Measurements from ENCODE around the gene SLC35F4.
"Not testable (repeated sequence)": the region's sequence is repeated elsewhere in the genome, so short reads cannot be mapped to it uniquely, and the experiment has no call there.

The SLC35F4 gene

DNA sequence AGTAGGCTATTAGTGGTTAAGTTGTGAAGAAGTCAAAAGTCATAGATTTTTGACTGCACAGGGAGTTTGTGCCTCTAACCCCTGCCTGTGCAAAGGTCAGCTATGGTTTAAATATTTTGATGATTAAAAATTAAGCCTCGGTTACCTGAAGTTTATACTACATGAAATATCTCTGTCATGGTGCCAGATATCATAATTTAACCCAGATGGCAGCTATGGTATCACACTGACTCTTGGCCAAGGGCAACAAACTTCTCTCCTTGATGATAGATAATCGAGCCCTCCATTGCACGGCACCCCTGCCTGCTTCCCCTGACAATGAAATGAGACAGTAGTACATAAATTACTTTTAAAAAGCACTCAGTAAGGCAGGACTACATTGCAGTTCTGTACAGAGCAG, 80.8 kb downstream of the SLC35F4 start:
- DNase-seq = no peak

DNA sequence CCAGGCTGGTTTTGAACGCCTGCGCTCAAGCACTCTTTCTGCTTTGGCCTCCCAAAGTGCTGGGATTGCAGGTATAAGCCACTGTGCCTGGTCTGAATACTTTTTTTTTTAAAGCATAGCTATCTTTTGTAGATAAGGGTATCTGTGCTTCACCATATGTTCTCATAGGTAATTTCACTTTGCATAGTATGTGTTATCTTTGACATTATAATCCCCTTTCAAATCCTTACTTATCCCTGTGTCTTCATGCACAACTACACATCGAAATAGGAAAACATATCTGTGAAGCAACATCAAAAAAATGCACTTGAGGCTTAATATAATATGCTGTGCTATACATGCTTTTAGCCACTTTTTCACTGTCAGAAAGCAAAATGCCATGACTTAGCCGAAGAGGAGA, 94.1 kb downstream of the SLC35F4 start:
- no peak for DNase-seq

DNA sequence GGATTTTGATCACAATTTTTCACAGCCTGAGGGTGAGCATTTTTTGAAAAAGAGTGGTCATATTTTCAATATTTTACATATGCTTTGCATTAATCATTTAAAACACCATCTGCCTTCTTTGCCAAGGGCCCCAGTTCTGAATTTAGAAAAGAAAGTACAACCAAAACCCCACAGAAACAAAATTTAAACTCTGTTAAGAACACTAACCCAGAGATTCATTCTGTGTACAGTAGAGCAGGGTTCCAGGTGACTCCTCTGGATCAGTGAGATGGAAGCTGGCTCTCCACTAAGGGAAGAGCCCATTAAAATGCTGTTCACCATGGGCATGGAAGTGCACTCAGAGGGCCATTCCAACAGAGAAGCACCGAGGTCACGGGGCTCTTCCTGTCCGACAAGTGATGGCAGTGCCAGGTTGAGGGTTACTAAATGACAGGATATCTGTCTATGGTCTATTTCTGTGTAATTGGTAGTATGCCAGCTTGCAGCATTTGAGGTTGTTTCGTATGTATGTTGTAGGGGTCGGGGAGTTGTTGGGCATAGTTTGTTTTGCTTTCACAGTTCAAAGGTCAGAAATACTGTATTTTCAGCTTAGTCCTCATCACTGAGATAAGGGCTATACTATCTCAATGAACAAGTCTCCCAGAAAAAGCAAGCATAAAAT, 95.9 kb downstream of the SLC35F4 start:
- DNase-seq = no peak

DNA sequence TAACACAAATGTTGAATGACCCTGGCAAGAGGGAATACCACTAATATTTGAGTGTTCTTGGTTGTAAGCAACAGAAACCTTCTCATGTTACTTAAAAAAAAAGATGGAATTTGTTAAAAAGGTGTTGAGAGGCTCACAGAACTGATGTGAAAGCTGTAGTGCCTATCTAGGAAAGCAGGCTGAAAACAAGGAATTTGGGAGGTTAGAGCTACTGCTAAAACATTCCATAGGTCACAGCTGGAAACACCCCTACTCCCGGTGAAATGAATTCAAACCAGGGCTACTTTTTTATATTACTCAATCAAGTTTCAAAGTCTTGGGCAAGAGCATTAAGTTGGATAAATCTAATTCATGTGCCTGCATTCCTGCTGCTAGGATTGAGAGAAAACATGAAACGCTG, 104.1 kb downstream of the SLC35F4 start:
- no peak for DNase-seq

DNA sequence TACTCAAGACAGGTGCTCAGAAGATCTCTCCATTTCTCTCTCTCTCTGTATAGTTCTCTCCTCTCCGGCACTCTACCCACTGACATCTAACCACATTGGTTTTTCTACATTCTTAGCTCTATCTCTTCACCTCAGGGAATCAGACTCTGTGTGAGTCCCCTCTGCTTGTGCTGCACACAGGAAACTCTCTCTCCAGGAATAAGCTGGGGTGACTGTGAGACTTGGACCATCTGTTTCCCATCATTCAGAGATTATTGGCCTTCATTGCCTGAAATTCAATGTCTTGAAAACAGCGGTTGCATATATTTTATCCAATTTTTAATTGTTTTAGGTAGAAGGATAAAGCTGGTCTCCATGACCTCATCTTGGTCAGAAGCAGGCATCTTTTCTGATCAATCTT, 105.0 kb downstream of the SLC35F4 start:
- no peak for DNase-seq

DNA sequence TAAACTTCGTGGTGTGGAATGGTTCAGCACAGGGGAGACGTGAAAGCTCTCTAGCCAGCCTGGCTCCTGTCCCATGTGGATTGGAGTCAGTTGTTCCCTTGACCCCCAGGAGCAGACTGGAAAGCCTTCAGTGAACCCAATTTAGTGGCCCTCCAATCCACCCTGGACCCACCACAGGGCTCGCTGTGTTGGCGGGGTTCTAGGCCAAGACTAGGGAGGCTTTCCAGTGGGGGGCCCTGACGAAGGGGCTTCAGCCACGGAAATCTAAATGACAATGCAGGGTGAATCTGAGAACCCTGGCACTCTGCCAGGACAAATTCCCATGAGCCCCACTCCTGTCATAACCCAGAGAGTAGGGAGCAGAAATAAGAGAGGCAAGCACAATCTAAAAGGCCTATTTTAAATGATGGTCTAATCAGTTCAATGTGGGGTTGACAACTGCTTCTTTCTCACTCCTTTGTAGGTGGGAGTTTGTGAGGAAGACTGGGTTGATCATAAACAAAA, 110.8 kb downstream of the SLC35F4 start:
- no peak for DNase-seq

DNA sequence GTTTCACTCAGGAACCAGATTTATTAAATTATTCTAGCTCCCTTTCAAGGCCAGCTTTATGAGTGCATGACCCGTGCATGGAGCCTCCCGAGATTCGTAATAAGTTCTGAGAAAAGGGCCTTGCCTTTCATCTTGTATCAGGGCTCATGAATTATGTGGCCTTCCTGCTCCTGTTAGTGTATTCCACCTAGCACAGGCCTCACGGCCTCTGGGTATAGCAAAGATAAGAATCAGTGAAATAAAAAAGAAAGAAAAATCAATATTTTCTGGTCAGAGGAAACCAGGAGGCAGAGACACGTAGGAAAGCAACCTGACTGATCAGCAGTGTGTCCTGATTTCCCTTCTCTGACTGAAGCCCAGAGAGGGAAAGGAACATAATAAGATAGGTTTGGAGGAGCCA, 111.4 kb downstream of the SLC35F4 start:
- DNase-seq = no peak

DNA sequence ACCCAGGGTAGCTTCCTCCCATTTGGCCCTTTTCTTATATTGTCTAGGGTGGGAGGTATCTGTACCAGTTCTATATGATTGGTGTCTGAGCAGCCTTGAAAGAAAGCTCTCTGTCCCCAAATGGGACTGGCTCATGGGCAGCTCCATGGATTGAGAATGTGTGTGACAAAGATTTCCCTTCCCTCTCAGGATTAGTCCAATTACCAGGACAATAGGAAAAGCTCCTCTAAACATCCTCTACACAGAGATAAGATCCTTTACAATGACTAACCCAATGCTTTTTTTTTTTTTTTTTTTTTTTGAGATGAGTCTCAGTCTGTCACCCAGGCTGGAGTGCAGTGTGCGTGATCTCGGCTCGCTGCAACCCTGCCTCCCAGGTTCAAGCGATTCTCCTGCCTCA, 112.1 kb downstream of the SLC35F4 start:
- no peak for DNase-seq

DNA sequence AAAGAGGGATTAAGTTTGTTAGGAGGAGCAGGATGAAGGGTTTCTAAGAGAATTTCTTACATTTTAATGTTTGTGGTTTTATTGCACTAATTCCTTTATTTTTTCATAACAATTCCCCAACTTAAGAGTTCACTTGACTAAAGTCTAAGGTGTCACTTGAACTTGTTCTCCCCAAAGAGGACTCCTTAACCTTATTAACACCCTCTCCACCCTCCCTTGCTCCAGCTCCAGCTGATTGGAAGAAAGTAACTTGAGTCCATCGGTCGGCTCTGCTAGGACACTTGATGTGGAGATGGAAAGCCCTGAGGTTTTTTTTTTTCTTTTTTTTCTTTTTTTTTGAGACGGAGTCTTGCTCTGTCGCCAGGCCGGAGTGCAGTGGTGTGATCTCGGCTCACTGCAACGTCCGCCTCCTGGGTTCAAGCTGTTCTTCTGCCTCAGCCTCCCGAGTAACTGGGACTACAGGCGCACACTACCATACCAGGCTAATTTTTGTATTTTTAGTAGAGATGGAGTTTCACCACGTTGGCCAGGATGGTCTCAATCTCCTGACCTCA, 113.7 kb downstream of the SLC35F4 start:
- not testable (repeated sequence) for DNase-seq

DNA sequence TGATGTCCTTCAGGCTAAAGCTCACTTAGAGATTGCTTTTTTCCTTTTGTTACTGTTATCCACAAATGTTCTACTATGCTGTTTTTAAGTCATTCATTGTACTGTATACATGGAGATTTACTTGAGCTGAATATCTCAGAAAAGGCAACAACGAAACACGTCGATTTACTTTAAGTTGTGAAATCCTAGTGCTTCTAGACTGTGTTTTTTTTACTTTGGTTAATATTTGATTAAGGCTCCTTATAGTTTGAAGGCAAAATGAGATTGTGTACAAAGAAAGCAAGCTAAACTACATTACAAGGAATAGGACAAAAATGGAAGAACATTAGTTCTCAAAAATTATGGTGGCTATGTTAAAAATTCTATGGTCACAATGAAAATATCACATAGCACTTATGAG, 114.5 kb downstream of the SLC35F4 start:
- no peak for DNase-seq

DNA sequence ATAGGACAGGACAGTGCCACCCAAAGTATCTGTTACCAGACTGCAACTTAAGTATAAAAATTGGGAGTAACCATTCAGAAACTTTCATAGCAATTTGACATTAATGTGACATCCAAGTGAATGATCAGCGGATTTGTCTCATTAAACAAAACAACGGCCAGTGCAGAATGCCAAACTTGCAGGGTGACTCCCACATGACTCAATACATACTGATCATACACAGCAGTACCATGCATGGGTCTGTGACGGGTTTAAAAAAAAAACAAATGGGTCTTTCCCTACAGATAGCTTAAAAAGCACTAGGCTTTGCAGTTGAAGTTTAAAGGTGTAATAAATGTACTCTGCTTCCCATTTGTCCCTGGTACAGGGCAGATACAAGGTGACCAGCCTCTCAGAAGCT, 116.6 kb downstream of the SLC35F4 start:
- DNase-seq = no peak

DNA sequence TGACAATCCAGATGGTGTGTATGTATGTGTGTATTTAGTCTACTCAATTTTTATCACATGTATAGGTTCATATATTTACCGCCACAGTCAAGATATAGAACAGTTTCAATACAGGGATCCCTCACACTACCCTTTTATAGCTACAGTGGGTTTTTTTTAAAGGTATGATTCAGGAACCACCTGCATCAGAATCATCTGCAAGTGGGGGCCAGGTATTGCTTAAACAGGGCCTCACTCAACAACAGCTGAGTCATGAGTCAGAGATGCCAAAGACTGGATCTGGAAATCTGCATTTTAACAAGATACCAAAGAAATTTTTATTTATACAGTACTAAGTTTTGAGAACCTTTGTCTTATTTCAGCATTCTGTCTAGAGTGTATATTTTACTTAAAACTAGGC, 117.6 kb downstream of the SLC35F4 start:
- DNase-seq = no peak

DNA sequence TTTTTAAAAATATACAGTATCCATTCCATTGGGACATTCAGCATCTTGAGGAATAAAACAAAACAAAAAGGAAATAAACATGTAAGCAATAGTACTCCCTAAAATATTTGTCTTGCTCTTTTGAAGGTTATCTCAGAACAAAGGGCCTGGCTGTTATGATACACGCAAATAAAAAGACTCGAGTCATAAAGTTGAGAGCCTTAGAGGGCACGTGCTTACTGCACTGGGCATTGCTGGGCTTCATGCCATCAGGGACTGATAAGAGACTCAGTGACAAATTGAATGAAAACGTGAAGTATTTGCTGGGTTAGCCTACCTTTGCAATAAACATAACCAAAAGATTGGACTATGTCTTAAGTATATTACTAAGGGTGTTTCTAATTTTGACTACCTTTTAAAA, 118.9 kb downstream of the SLC35F4 start:
- DNase-seq = no peak

DNA sequence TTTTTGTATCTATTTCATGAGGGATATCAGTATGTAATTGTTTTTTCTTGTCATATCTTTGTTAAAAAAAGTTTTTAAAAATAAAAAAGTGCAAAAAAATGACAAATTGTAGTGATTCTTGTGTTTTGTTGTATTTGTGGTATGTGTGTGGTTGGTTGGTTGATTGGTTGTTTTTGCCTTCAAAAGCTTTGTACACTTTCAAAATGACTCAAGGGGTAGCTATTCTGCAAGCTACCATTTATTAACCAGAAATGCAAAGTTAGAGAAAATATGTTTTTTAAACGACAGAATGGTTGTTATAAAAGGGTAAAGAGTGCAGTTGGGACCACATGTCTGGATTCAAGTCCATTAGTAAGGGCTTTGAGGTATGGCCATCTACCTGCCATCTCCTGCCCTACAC, 119.3 kb downstream of the SLC35F4 start:
- DNase-seq = no peak

DNA sequence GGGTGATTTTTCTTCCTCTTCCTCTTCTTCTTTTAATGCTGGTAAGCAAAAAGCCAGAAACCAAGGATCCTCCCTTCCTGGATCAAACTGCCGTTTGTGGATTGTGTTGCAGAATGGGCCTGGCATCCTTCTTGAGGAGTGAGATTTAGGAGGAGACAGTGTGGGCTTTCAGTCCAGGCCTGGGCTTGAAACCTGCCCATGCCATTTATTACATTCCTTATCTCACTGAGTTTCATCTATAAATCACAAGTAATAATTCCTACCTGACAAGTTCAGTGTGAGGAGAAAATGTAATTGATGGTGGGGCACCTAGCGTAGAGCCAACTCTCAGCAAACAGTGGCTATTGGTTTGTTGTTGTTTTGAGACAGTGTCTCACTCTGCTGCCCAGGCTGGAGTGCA, 126.4 kb downstream of the SLC35F4 start:
- DNase-seq = no peak

DNA sequence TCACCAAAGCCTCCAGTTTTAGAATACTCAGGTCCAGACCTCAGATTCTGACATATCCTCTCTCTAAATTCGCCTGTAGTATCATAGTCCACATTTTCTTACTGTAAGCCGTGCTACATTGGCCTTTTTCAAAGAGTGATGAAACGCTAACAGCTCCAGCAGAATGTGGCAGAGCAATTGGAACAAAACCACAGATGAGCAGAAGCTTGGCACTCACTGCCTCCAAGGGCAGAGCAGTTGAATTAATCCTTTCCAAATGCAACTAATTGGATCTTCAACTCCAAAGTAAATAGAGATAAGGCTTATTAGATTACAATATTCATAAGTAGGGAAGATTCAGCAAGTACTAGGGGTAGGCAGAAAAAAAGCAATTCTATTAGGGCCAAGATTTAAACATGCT, 128.3 kb downstream of the SLC35F4 start:
- no peak for DNase-seq

DNA sequence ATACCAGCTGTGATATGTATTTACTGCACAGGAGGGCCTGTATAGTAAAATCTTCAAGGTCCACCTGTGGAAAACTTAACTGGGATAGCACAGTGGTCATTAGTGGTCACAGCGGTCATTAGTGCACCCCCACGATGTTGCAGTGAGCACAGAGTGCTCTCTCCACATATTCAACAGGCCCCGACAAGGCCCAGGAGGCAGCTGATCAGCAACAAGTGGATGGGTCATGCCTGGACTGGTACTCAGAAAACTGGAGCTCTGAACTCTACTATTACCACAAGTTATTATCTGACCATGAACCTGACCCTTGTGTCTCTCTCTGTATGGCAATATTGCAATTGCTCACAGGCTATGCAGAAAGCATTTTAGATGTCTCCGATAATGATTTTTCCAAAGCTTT, 129.5 kb downstream of the SLC35F4 start:
- no peak for DNase-seq

DNA sequence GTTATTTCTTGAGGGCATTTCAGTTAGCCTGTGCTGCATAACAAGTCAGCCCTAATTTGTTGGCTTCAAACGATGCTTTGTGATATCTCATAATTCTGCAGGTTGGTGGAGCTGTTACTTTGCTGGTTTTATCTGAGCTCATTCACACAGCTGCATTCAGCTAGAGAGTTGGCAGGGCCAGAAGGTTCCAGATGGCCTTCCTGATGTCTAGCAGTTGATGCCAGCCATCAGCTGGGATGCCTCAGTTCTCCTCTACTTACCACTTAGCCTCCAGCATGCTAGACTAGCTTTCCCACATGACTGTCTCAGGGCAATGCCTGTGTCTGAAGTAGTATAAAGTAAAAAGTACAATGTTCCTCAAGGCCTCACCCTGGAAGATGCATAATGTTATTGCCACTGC, 130.6 kb downstream of the SLC35F4 start:
- DNase-seq = no peak

DNA sequence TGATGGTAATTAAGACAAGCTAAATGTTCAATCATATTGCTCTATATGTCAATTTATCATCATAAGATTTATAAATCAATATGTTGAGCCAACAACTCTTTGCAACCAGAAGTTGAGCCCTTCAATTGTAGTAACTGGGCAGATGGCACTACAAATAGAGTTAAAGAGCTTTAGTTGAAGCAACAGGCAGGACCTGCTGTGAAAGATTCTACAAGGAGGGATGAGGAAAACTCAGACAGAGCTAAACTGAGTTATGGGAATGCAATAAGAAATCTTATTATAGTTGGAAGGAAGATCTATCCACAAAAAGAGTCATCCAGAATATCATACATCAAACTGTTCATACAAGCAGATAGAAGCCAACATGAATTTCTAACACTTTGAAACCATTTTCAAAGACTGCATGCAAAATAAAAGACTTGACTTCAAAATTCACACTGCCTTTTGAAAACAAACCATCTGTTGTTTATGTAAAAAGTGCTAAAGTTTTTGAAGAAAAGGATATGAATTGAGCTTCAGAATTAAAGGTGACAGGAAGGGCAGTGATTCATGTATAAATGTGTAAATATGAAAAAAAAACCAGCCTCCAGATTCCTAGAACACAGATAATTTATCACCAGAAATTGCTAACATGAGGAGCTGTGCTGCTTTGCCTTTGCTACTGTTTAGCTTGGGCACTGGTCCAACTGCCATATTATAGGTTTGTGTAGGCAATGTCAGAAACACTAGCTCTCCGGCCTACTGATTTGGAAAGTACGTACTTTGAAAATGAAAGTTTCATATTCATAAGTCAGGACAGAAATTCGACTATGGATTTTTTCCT, 133.2 kb downstream of the SLC35F4 start:
- DNase-seq = no peak

DNA sequence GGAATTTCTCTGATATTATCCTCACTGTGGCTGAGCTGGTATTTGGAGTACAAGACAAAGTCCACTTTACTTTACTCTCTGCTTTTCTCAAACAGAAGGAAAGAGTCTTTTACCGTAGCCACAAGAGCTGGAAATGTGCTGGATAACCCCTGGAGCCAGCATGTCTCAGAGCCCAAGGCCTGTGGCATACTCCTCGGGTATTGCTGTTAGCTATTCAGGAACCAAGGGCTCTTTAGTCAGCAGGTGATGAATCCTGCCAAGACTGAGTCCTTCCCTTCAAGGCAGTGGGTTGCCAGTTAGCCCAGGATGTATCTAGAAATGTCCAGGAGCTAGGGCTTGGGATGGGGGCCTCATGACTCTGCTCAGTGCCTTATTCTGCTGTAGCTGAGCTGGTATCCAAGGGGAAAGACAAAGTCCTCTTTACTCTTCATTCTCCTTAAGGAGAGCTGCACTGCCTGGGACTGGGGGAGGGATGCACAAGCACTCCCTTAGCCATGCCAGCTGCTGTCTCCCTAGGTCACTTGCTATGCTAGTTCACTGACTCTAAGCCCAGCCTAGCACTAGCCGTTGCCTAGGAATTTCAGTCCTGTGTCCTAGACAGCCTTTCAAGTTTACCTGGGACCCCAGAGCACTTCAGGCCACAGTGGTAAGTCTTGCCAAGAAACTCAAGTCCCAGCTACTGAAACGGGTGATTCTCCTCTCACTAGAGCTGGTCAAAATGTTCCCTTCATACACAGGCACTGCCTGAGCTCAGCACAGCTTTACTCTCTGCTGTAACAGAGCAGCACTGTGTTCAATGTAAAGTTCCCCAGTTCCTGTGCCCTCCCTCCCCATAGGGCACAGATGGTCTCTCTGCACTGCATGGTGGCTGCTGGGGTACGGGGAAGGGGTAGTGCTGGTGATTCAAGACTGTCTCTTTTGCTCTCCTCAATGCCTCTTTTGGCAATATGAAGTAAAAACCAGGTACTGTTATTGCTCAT, 136.4 kb downstream of the SLC35F4 start:
- DNase-seq = no peak

DNA sequence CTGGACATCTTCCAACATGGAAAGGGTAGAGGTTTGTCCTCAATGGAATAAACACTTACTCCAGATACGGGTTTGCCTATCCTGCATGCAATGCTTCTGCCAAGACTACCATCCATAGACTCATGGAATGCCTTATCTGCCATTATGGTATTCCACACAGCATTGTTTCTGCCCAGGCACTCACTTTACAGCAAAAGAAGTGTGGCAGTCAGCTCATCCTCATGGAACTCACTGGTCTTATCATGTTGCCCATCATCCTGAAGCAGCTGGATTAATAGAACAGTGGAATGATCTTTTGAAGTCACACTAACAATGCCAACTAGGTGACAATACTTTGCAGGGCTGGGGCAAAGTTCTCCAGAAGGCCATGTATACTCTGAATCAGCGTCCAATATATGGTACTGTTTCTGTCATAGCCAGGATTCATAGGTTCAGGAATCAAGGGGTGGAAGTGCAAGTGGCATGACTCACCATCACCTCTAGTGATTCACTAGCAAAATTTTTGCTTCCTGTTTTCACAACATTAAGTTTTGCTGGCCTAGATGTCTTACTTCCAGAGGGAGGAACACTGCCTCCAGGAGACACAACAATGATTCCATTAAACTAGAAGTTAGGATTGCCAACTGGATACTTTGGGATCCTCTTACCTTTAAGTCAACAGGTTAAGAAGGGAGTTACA, 140.4 kb downstream of the SLC35F4 start:
- DNase-seq = no peak

DNA sequence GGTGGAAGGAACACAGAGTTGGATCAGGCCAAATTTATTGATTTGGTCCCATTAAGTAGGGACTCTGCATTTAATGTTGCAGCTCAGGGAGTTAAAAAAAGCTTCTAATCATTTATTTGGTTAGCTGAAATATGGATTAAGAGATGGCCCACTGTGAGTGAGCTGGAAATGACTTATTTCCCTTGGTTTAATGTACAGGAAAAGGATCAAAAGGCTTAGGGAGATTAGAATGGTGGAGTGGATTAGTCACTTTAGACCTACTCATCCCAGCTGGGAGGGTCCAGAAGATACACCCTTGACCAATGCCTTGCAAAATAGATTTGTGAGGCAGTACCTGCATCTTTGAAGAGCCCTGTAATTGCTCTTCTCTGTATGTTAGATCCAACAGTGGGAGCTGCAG, 143.8 kb downstream of the SLC35F4 start:
- DNase-seq = not testable (repeated sequence)
